Skeletal muscle cell (primary cell): ENCODE data around the gene BBS12.
"Not testable (repeated sequence)": the region's sequence is repeated elsewhere in the genome, so short reads cannot be mapped to it uniquely, and the experiment has no call there.

Experiments used
- DNase-seq: peaks from one replicate; pipeline ENCODE4 v3.0.0-alpha.2; 2010; ENCODE audit warnings: low read depth
- H3K4me3 ChIP-seq: 2 replicates; pipeline ENCODE4 v1.5.1; 2011; ENCODE audit warnings: low read depth, mild to moderate bottlenecking, control low read depth, low read length, moderate library complexity

Gene BBS12

DNA sequence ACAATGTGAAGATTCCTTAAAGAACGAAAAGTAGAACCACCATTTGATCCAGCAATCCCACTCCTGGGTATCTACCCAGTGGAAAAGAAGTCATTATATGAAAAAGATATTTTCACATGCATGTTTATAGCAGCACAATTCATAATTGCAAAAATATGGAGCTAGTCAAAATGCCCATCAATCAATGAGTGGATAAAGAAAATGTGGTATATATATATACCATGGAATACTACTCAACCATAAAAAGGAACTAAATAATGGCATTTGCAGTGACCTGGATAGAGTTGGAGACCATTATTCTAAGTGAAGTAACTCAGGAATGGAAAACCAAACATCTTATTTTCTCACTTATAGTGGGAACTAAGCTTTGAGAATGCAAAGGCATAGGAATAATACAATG lies 54.4 kb downstream of the BBS12 start:
- H3K4me3 ChIP-seq, DNase-seq: not testable (repeated sequence)

- no peak for DNase-seq
- no peak overlapping the region for H3K4me3 ChIP-seq
Measured at GRCh38 chr4:122787940-122788339, 55.4 kb downstream of the BBS12 start.

- no peak for DNase-seq
Measured at GRCh38 chr4:122788935-122789334, 56.4 kb downstream of the BBS12 start.

GRCh38 chr4:122793811-122794210 lies 61.3 kb downstream of the BBS12 start:
- no peak for DNase-seq
- H3K4me3 ChIP-seq, result no peak overlapping the region

More at GRCh38 chr4:122788935-122789334, 56.4 kb downstream of the BBS12 start:
- H3K4me3 ChIP-seq, result no peak overlapping the region
